ENCODE data around the gene GPR78. TPM values are rescaled to one million over a fixed set of nuclear protein-coding genes. Genes with fewer than 3 reads are reported as not detected.

Gene GPR78
- total and polyA plus RNA-seq, 2 of the 13 experiments (the other 11 are each of a cell fraction or from before 2014, with no cell fraction given) = 0.01 to 0.07 TPM

- intact Hi-C loops (cut with micrococcal nuclease; ENCODE audit: unreplicated experiment) = no loop called here
Observed at GRCh38 chr4:8545439-8545765, 34.8 kb upstream of the GPR78 start.

More at GRCh38 chr4:8545439-8545765, 34.8 kb upstream of the GPR78 start:
- 20% methylated on average over 9 of the region's 9 CpGs for WGBS (ENCODE audit: low lambda C conversion rate)
- H3K27me3 ChIP-seq (ENCODE audit: control insufficient read depth in 1 of 2, insufficient read depth in 2 of 2, low read length in 2 of 2) = peaks cover 2 to 43% of the 10 kb centered on the region in 2 experiments
- TF ChIP-seq NCOA5 (CRISPR knock-in tag; IDR thresholded peaks at IDR 0.05) = no peak
- TF ChIP-seq HMGXB4 (CRISPR knock-in tag; IDR thresholded peaks at IDR 0.05; ENCODE audit: borderline replicate concordance in 1 of 2, low read depth in 1 of 2) = no peak
- no peak for TF ChIP-seq ZBTB49 (CRISPR knock-in tag; IDR thresholded peaks at IDR 0.05; ENCODE audit: borderline replicate concordance)
- TF ChIP-seq ZFAT (CRISPR knock-in tag; conservative IDR thresholded peaks at IDR 0.05) = no peak
- H3K9me3 ChIP-seq (ENCODE audit: low read length) = no peaks in the 10 kb centered on the region
- ATAC-seq (no peak), DNase-seq (ENCODE audit: low spot score) (no peak), FAIRE-seq (no peak)
- no peak overlapping the region for H3K4me2 ChIP-seq (ENCODE audit: low read depth, low read length)
- ChIA-PET POLR2A (no interaction called here), CTCF (ENCODE audit: low intra/inter-chr PET ratio, low total read pairs) (no interaction called here)
- H3K27ac ChIP-seq (ENCODE audit: extremely low read length, insufficient read depth, low read length) = no peak overlapping the region
- no TSS peak for BruUV-seq (replicated peaks)
- H4K20me1 ChIP-seq (ENCODE audit: insufficient read depth, low read length) = no peaks in the 10 kb centered on the region
- no peaks in the 10 kb centered on the region for H3K4me1 ChIP-seq (ENCODE audit: insufficient read depth, low read length)
- in situ Hi-C loops (cut with HindIII; ENCODE audit: extremely low pct_ligation_motif_present, low pct_unique_long_range_greater_than_20kb) = loop anchor here (10.0 kb wide), 1 partner anchor 71 kb away; no protein-coding TSS in a partner anchor
- H3K36me3 ChIP-seq (replicated peaks in 1 of 2; ENCODE audit: control insufficient read depth in 1 of 2, insufficient read depth in 2 of 2, low read length in 2 of 2) = no peaks in the 10 kb centered on the region
- no peak overlapping the region for H3K9ac ChIP-seq (ENCODE audit: insufficient read depth, low read depth, low read length)
- no peaks in the 10 kb centered on the region for H3K79me2 ChIP-seq (ENCODE audit: insufficient read depth, low read length)
- no peak overlapping the region for H2AFZ ChIP-seq (ENCODE audit: low read length)
- no peak overlapping the region for H3K4me3 ChIP-seq (replicated peaks in 1 of 3; ENCODE audit: insufficient read depth in 1 of 3, low read depth in 2 of 3, low read length in 3 of 3)
